Measurements from ENCODE around the gene PZP.
"Not testable (repeated sequence)": the region's sequence is repeated elsewhere in the genome, so short reads cannot be mapped to it uniquely, and the experiment has no call there.

Gene PZP

GRCh38 chr12:9179781-9180180, 28.4 kb downstream of the PZP start:
- no peak for DNase-seq

- no peak for DNase-seq
Observed at GRCh38 chr12:9169979-9170634, 38.1 kb downstream of the PZP start.

- not testable (repeated sequence) for DNase-seq
Observed at GRCh38 chr12:9167345-9167744, 40.9 kb downstream of the PZP start.

GRCh38 chr12:9163392-9163791, 44.8 kb downstream of the PZP start:
- no peak for DNase-seq

GRCh38 chr12:9156119-9156518, 52.1 kb downstream of the PZP start:
- no peak for DNase-seq

- no peak for DNase-seq
Observed at GRCh38 chr12:9149372-9149771, 58.8 kb downstream of the PZP start.

GRCh38 chr12:9148926-9149325, 59.3 kb downstream of the PZP start:
- DNase-seq = no peak

GRCh38 chr12:9147461-9147860, 60.7 kb downstream of the PZP start:
- no peak for DNase-seq

- DNase-seq = no peak
Observed at GRCh38 chr12:9144730-9145106, 63.5 kb downstream of the PZP start.

- DNase-seq = no peak
Observed at GRCh38 chr12:9143929-9144729, 64.1 kb downstream of the PZP start.

GRCh38 chr12:9143137-9143536, 65.1 kb downstream of the PZP start:
- DNase-seq = no peak

- not testable (repeated sequence) for DNase-seq
Observed at GRCh38 chr12:9139588-9140290, 68.5 kb downstream of the PZP start.

- DNase-seq = no peak
Observed at GRCh38 chr12:9135903-9136310, 72.3 kb downstream of the PZP start.

- no peak for DNase-seq
Observed at GRCh38 chr12:9134981-9135628, 73.1 kb downstream of the PZP start.

GRCh38 chr12:9133216-9133916, 74.8 kb downstream of the PZP start:
- DNase-seq = no peak

- DNase-seq = no peak
Observed at GRCh38 chr12:9132008-9132535, 76.1 kb downstream of the PZP start.

- DNase-seq = no peak
Observed at GRCh38 chr12:9130244-9130643, 78.0 kb downstream of the PZP start.

GRCh38 chr12:9127936-9128663, 80.1 kb downstream of the PZP start:
- no peak for DNase-seq

- DNase-seq = no peak
Observed at GRCh38 chr12:9127484-9127883, 80.7 kb downstream of the PZP start.

GRCh38 chr12:9124383-9125031, 83.7 kb downstream of the PZP start:
- no peak for DNase-seq

- DNase-seq = no peak
Observed at GRCh38 chr12:9123781-9124382, 84.3 kb downstream of the PZP start.

Data from activated CD4-positive, CD25-positive, alpha-beta regulatory T cell (primary cell).